Neuronal stem cell (in vitro differentiated cells): ENCODE measurements around the gene AGBL3.

Experiments used
- DNase-seq: peaks from one replicate; pipeline ENCODE4 v3.0.0-alpha.2; 2013; ENCODE audit warnings: low spot score
- H2AFZ ChIP-seq: one replicate; pipeline ENCODE4 v1.6.1; 2013; ENCODE audit warnings: mild to moderate bottlenecking, low read length, inconsistent platforms
- H2AK5ac ChIP-seq: 2 replicates; pipeline ENCODE4 v1.6.1; 2013; ENCODE audit warnings: low read depth, mild to moderate bottlenecking, inconsistent platforms, low read length, moderate library complexity, mixed read lengths
- H2BK120ac ChIP-seq: 2 replicates; pipeline ENCODE4 v1.6.1; 2013; ENCODE audit warnings: low read depth, mild to moderate bottlenecking, inconsistent platforms, low read length, moderate library complexity, mixed read lengths
- H2BK12ac ChIP-seq: one replicate; pipeline ENCODE4 v1.6.1; 2013; ENCODE audit warnings: low read length, inconsistent platforms
- H2BK15ac ChIP-seq: 2 replicates; pipeline ENCODE4 v1.6.1; 2013; ENCODE audit warnings: mild to moderate bottlenecking, low read length, inconsistent platforms, mixed read lengths
- H2BK5ac ChIP-seq: one replicate; pipeline ENCODE4 v1.6.1; 2013; ENCODE audit warnings: inconsistent platforms, mild to moderate bottlenecking, low read length, moderate library complexity
- H3K14ac ChIP-seq: one replicate; pipeline ENCODE4 v1.6.1; 2013; ENCODE audit warnings: low read length, inconsistent platforms
- H3K18ac ChIP-seq: 2 replicates; pipeline ENCODE4 v1.6.1; 2013; ENCODE audit warnings: low read length, inconsistent platforms
- H3K23ac ChIP-seq: 2 replicates; pipeline ENCODE4 v1.6.1; 2013; ENCODE audit warnings: low read depth, mild to moderate bottlenecking, mixed read lengths, low read length, inconsistent platforms; ENCODE audit not compliant: poor library complexity
- H3K27ac ChIP-seq: replicated peaks from 3 replicates; pipeline ENCODE4 v1.5.1; 2013; ENCODE audit warnings: low read length, inconsistent platforms
- H3K27me3 ChIP-seq, 3 experiments: 2 replicates each; pipeline ENCODE4 v1.6.1; 2013; ENCODE audit warnings: low read length in 3 of 3, mild to moderate bottlenecking in 2 of 3, inconsistent platforms in 1 of 3, low read depth in 1 of 3, mixed read lengths in 1 of 3, moderate library complexity in 1 of 3; ENCODE audit not compliant: control insufficient read depth in 3 of 3, insufficient read depth in 3 of 3
- H3K36me3 ChIP-seq, 2 donors: replicated peaks in 1 of 2; 2 replicates each; pipeline ENCODE4 v1.6.1; 2013; ENCODE audit warnings: low read length in 2 of 2; ENCODE audit not compliant: control insufficient read depth in 2 of 2, insufficient read depth in 2 of 2
- H3K4ac ChIP-seq: 2 replicates; pipeline ENCODE4 v1.6.1; 2013; ENCODE audit warnings: inconsistent platforms, mild to moderate bottlenecking, low read length, moderate library complexity
- H3K4me1 ChIP-seq, 2 donors: 1 replicate in 1 of 2; 2 replicates in 1 of 2; pipeline ENCODE4 v1.6.1; 2013; ENCODE audit warnings: low read length in 2 of 2, low read depth in 1 of 2; ENCODE audit not compliant: control insufficient read depth in 2 of 2, insufficient read depth in 1 of 2
- H3K4me2 ChIP-seq: one replicate; pipeline ENCODE4 v1.6.1; 2013; ENCODE audit warnings: mild to moderate bottlenecking, low read length, inconsistent platforms; ENCODE audit not compliant: insufficient read depth, poor library complexity, severe bottlenecking
- H3K4me3 ChIP-seq, 2 donors: 2 replicates each; pipeline ENCODE4 v1.5.1; 2013; ENCODE audit warnings: low read length in 2 of 2, mild to moderate bottlenecking in 2 of 2, inconsistent platforms in 1 of 2, moderate library complexity in 1 of 2
- H3K79me1 ChIP-seq: one replicate; pipeline ENCODE4 v1.6.1; 2013; ENCODE audit warnings: low read depth, mild to moderate bottlenecking, inconsistent platforms, low read length, moderate library complexity
- H3K9ac ChIP-seq: one replicate; pipeline ENCODE4 v1.6.1; 2013; ENCODE audit warnings: mild to moderate bottlenecking, low read depth, low read length, inconsistent platforms; ENCODE audit not compliant: poor library complexity
- H3K9me3 ChIP-seq, 2 donors: replicated peaks in 1 of 2; 2 replicates each; pipeline versions ENCODE3 to v1.6.1; 2013; ENCODE audit warnings: low read length in 2 of 2, mild to moderate bottlenecking in 2 of 2, inconsistent platforms in 1 of 2, low read depth in 1 of 2, mixed read lengths in 1 of 2, moderate library complexity in 1 of 2; ENCODE audit not compliant: control insufficient read depth in 2 of 2, insufficient read depth in 1 of 2
- H4K8ac ChIP-seq: one replicate; pipeline ENCODE4 v1.6.1; 2013; ENCODE audit warnings: low read depth, mild to moderate bottlenecking, inconsistent platforms, low read length, moderate library complexity
- H4K91ac ChIP-seq: one replicate; pipeline ENCODE4 v1.6.1; 2013; ENCODE audit warnings: low read length, low read depth, mild to moderate bottlenecking, inconsistent platforms; ENCODE audit not compliant: poor library complexity
- WGBS, 2 donors: extraction: QIAGEN DNeasy Blood & Tissue Kit; methylation state at CpG; one replicate each; pipeline ENCODE4 v1.1.7; 2013; ENCODE audit warnings: missing lambda C conversion rate in 2 of 2, mixed read lengths in 1 of 2; ENCODE audit not compliant: insufficient read length in 2 of 2, insufficient replicate concordance in 1 of 2; ENCODE audit errors: extremely low coverage in 2 of 2; 5-methylcytosine and 5-hydroxymethylcytosine counted together

The AGBL3 gene

GRCh38 chr7:135147899-135148721 lies 161.8 kb downstream of the AGBL3 start, which contains the start of gene TMEM140:
TSS of gene TMEM140 (plus strand) at chr7:135148072. CDS start at chr7:135164442, 16,370 bp downstream.
- H3K27ac ChIP-seq: no peak within 1 kb of the TSS
- H3K4ac ChIP-seq: no peak within 1 kb of the TSS
- H3K27me3 ChIP-seq: no peaks in the 10 kb centered on the region
- H3K23ac ChIP-seq: no peak within 1 kb of the TSS
- H3K4me3 ChIP-seq: no peak within 1 kb of the TSS
- H2AFZ ChIP-seq: no peak within 1 kb of the TSS
- no peaks in the 10 kb centered on the region for H3K36me3 ChIP-seq
- H2BK120ac ChIP-seq: no peak within 1 kb of the TSS
- H3K4me2 ChIP-seq: no peak within 1 kb of the TSS
- no peaks in the 10 kb centered on the region for H3K79me1 ChIP-seq
- no peak within 1 kb of the TSS for H4K91ac ChIP-seq
- H2BK12ac ChIP-seq: no peak within 1 kb of the TSS
- no peaks in the 10 kb centered on the region for H3K4me1 ChIP-seq
- H3K14ac ChIP-seq: no peak within 1 kb of the TSS
- no peak for DNase-seq
- no peak within 1 kb of the TSS for H3K18ac ChIP-seq
- no CpG with 5 or more reads among the region's 13 CpGs for WGBS, 2 donors
- H2BK15ac ChIP-seq: no peak within 1 kb of the TSS
- no peak within 1 kb of the TSS for H2AK5ac ChIP-seq
- no peaks in the 10 kb centered on the region for H3K9me3 ChIP-seq
- no peak within 1 kb of the TSS for H4K8ac ChIP-seq
- no peak within 1 kb of the TSS for H3K9ac ChIP-seq
- H2BK5ac ChIP-seq: no peak within 1 kb of the TSS

DNA sequence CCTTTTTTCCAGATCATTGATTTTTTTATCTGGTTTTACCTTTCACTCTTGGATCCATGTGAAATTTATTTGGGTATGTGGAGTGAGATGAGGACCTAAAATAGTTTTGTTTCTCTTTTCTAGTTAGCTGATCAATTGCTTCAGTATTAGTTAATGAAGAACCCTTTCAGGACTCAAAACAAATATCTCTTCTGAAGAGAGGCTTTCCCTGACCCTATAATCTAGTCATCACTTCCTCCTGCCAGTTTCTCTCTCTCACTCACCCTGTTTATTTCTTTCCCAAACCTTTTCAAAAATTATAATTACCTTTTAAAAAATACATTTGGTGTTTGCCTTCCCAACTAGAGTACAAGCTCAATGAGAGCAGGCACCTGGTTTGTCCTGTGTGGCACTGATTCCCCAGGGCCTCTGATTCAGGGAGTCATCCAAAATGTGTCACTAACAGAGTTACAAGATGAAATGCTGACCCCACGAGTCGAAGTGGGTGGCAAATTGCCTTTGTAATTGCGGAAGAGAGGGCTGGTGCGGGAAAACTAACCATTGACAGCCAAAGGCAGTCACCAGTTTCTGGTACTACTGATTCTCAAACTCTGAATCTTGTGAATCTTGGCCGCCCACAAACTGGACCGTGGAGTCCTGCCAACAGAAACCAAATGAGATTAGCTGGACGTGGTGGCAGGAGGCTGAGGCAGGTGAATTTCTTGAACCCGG lies 163.9 kb downstream of the AGBL3 start:
- no peak overlapping the region for H2BK12ac ChIP-seq
- no peak overlapping the region for H3K4me2 ChIP-seq
- no peak overlapping the region for H2AK5ac ChIP-seq
- no peak overlapping the region for H3K14ac ChIP-seq
- H3K23ac ChIP-seq: no peak overlapping the region
- peaks cover 0 to under 1% of the 10 kb centered on the region in 2 donors for H3K9me3 ChIP-seq
- DNase-seq: no peak
- no peak overlapping the region for H3K18ac ChIP-seq
- no peaks in the 10 kb centered on the region for H3K27me3 ChIP-seq
- no peak overlapping the region for H3K9ac ChIP-seq
- H3K4me3 ChIP-seq: no peak overlapping the region
- H3K79me1 ChIP-seq: no peaks in the 10 kb centered on the region
- no peak overlapping the region for H2BK120ac ChIP-seq
- no peak overlapping the region for H3K27ac ChIP-seq
- no peak overlapping the region for H4K91ac ChIP-seq
- H2AFZ ChIP-seq: no peak overlapping the region
- no peak overlapping the region for H2BK5ac ChIP-seq
- no peak overlapping the region for H4K8ac ChIP-seq
- H3K4me1 ChIP-seq: no peaks in the 10 kb centered on the region
- H3K36me3 ChIP-seq: no peaks in the 10 kb centered on the region
- no peak overlapping the region for H2BK15ac ChIP-seq
- no peak overlapping the region for H3K4ac ChIP-seq
- WGBS, 2 donors: no CpG with 5 or more reads among the region's 8 CpGs

DNA sequence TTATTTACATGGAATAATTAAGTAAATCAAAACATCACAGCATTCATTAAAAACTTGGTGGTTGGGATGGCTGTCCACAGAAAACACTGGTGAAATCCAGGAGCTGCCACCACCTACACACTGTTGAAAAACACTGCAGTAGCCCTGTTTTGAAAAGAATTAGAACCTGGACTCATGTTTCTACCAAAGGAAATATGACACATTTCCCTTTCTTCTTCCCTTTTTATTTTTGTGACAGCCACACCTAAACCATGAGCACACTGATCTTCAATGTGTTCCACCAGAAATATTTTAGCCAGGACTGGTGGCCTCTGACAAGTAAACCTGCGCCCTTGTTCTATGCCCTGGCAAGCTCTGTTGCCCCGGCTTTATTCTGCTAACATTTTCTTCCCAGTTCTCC lies 164.8 kb downstream of the AGBL3 start:
- DNase-seq: no peak
- H3K9ac ChIP-seq: no peak overlapping the region
- no peaks in the 10 kb centered on the region for H3K4me1 ChIP-seq
- H3K4me2 ChIP-seq: no peak overlapping the region
- no peak overlapping the region for H3K4me3 ChIP-seq
- H3K27me3 ChIP-seq: no peaks in the 10 kb centered on the region
- no peak overlapping the region for H3K18ac ChIP-seq
- no peak overlapping the region for H2BK12ac ChIP-seq
- H4K8ac ChIP-seq: no peak overlapping the region
- no peak overlapping the region for H2AK5ac ChIP-seq
- no peak overlapping the region for H3K27ac ChIP-seq
- H4K91ac ChIP-seq: no peak overlapping the region
- H3K14ac ChIP-seq: no peak overlapping the region
- no peak overlapping the region for H3K23ac ChIP-seq
- H2AFZ ChIP-seq: no peak overlapping the region
- H3K36me3 ChIP-seq: no peaks in the 10 kb centered on the region
- H2BK5ac ChIP-seq: no peak overlapping the region
- H2BK120ac ChIP-seq: no peak overlapping the region
- H3K4ac ChIP-seq: no peak overlapping the region
- H3K79me1 ChIP-seq: no peaks in the 10 kb centered on the region
- peaks cover 0 to 9% of the 10 kb centered on the region in 2 donors for H3K9me3 ChIP-seq
- no peak overlapping the region for H2BK15ac ChIP-seq
- no CpG with 5 or more reads among the region's 2 CpGs for WGBS, 2 donors

DNA sequence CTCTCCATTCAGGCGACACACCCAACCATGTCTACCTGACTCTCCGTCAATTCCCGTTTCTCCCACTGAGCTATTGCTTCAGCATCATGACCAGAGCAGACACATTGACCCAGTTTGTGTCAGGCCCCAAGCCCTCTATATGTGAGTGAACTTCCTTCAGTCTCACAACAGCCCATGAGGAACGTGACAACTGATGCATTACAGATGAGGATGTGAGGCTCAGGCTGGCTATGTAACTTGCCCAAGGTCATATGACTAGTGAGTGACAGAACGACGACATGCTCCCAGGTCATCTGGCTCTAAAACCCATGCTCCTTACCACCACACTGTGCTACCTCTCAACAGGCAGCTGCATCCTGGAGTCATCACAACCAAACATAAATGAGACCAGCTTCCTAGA lies 165.2 kb downstream of the AGBL3 start:
- no peak overlapping the region for H3K4ac ChIP-seq
- no peak overlapping the region for H4K91ac ChIP-seq
- no peaks in the 10 kb centered on the region for H3K79me1 ChIP-seq
- H3K4me1 ChIP-seq: no peaks in the 10 kb centered on the region
- H3K9ac ChIP-seq: no peak overlapping the region
- H3K18ac ChIP-seq: no peak overlapping the region
- H2AFZ ChIP-seq: no peak overlapping the region
- no peak overlapping the region for H2AK5ac ChIP-seq
- H3K9me3 ChIP-seq: peaks cover 0 to 11% of the 10 kb centered on the region in 2 donors
- no peak overlapping the region for H3K4me2 ChIP-seq
- no peak overlapping the region for H3K4me3 ChIP-seq
- H3K27me3 ChIP-seq: no peaks in the 10 kb centered on the region
- no peak overlapping the region for H2BK120ac ChIP-seq
- no peak overlapping the region for H2BK5ac ChIP-seq
- H3K36me3 ChIP-seq: no peaks in the 10 kb centered on the region
- no peak for DNase-seq
- WGBS, 2 donors: no CpG with 5 or more reads among the region's 6 CpGs
- no peak overlapping the region for H3K14ac ChIP-seq
- H4K8ac ChIP-seq: no peak overlapping the region
- H2BK15ac ChIP-seq: no peak overlapping the region
- no peak overlapping the region for H2BK12ac ChIP-seq
- no peak overlapping the region for H3K23ac ChIP-seq
- H3K27ac ChIP-seq: no peak overlapping the region
